Measurements from ENCODE around the gene TAS2R1. TPM values are rescaled to one million over a fixed set of nuclear protein-coding genes. Genes with fewer than 3 reads are reported as not detected.

TAS2R1 gene
- polyA plus RNA-seq, 3 donors, result not detected

DNA sequence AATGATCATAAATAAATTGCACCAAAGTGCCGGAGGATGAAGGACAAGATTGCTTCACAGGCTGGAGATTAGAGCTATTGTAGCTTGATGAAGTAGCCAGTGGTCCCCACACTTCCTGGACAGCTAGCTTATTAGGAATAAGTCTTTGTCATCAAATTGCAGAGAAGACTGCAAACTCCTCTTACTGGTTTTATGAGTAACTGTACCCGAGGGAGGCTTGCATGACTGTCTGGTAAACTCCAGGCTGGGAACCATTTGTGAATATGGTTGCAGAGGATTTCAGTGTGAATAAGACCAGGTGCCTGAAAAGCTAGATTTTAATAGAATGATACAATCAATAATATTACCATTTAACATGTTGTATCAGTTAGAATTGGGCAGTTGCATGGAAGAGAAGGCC lies 47.7 kb downstream of the TAS2R1 start:
- intact Hi-C loops (cut with micrococcal nuclease), result no loop called here
- Histone ChIP-seq H3K79me2 (ENCODE audit: insufficient read depth, low read length) (no peaks in the 10 kb centered on the region), H3K4me3 (replicated peaks in 1 of 3; ENCODE audit: low read depth in 2 of 3, low read length in 3 of 3) (no peak overlapping the region), H3K27me3 (ENCODE audit: control insufficient read depth in 2 of 2, insufficient read depth in 2 of 2, low read length in 2 of 2) (no peaks in the 10 kb centered on the region), H3K4me1 (ENCODE audit: control insufficient read depth in 1 of 2, insufficient read depth in 2 of 2, low read length in 2 of 2) (no peaks in the 10 kb centered on the region), H3K9ac (ENCODE audit: insufficient read depth, low read length, poor library complexity, severe bottlenecking) (no peak overlapping the region), H4K20me1 (ENCODE audit: insufficient read depth, low read length) (no peaks in the 10 kb centered on the region), H3K27ac (ENCODE audit: low read depth in 1 of 2, low read length in 2 of 2) (no peak overlapping the region), H3K4me2 (replicated peaks; ENCODE audit: extremely low read depth, low read length, poor library complexity, severe bottlenecking) (no peak overlapping the region), H2AFZ (ENCODE audit: insufficient read depth, low read depth, low read length, poor library complexity, severe bottlenecking) (no peak overlapping the region), H3K36me3 (replicated peaks in 1 of 2; ENCODE audit: control insufficient read depth in 1 of 2, insufficient read depth in 2 of 2, low read length in 2 of 2) (no peaks in the 10 kb centered on the region), H3K9me3 (replicated peaks in 1 of 2; ENCODE audit: control insufficient read depth in 1 of 2, insufficient read depth in 1 of 2, low read length in 2 of 2) (no peaks in the 10 kb centered on the region)
- WGBS (ENCODE audit: insufficient coverage), result 100% methylated on average over 2 of the region's 2 CpGs
- Mint-ChIP-seq H3K4me1 (no peaks in the 10 kb centered on the region), H3K36me3 (no peaks in the 10 kb centered on the region), H3K9me3 (peaks cover 0 to 3% (median 0%) of the 10 kb centered on the region in 7 donors), H3K27me3 (ENCODE audit: low read depth in 3 of 3) (peaks cover 0 to 3% (median 1%) of the 10 kb centered on the region in 3 donors), H3K4me3 (no peak overlapping the region), H3K27ac (no peak overlapping the region)
- TF ChIP-seq, protein P1, sequence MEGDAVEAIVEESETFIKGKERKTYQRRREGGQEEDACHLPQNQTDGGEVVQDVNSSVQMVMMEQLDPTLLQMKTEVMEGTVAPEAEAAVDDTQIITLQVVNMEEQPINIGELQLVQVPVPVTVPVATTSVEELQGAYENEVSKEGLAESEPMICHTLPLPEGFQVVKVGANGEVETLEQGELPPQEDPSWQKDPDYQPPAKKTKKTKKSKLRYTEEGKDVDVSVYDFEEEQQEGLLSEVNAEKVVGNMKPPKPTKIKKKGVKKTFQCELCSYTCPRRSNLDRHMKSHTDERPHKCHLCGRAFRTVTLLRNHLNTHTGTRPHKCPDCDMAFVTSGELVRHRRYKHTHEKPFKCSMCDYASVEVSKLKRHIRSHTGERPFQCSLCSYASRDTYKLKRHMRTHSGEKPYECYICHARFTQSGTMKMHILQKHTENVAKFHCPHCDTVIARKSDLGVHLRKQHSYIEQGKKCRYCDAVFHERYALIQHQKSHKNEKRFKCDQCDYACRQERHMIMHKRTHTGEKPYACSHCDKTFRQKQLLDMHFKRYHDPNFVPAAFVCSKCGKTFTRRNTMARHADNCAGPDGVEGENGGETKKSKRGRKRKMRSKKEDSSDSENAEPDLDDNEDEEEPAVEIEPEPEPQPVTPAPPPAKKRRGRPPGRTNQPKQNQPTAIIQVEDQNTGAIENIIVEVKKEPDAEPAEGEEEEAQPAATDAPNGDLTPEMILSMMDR (IDR thresholded peaks at IDR 0.05), result no peak
- no peak for DNase-seq

Other genes with a start within 250 kb of the TAS2R1 start
- not detected for gene SEMA5A, start 84.3 kb downstream of the TAS2R1 start, polyA plus RNA-seq